Measurements from ENCODE around the gene DBI. TPM values are rescaled to one million over a fixed set of nuclear protein-coding genes. Genes with fewer than 3 reads are reported as not detected.
"Not testable (repeated sequence)": the region's sequence is repeated elsewhere in the genome, so short reads cannot be mapped to it uniquely, and the experiment has no call there.

Gene DBI
- total and polyA plus RNA-seq, 2 of the 13 experiments (the other 11 are each of a cell fraction or from before 2014, with no cell fraction given) = 330 to 659 TPM

DNA sequence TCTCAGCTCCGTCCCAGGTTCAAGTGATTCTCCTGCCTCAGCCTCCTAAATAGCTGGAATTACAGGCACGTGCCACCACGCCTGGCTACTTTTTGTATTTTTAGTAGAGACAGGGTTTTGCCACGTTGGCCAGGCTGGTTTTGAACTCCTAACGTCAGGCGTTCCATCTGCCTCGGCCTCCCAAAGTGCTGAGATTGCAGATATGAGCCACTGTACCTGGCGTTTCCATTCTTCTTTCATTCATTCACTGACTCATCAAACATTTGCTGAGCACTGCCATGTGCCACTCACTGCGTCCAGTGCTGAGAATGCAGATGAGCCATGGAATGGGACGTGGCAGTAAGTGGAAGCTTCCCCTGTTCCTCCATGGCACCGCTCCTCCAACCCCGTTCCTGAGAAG, 36.8 kb downstream of the DBI start:
- H3K4me2 ChIP-seq (ENCODE audit: low read depth, low read length); H3K79me2 ChIP-seq (ENCODE audit: insufficient read depth, low read length); in situ Hi-C loops (cut with HindIII; ENCODE audit: extremely low pct_ligation_motif_present, low pct_unique_long_range_greater_than_20kb); H2AFZ ChIP-seq (ENCODE audit: low read length); H3K27me3 ChIP-seq (ENCODE audit: control insufficient read depth in 1 of 2, insufficient read depth in 2 of 2, low read length in 2 of 2); H3K9me3 ChIP-seq (ENCODE audit: low read length); H3K9ac ChIP-seq (ENCODE audit: insufficient read depth, low read depth, low read length); BruUV-seq (replicated peaks); CTCF ChIA-PET (ENCODE audit: low intra/inter-chr PET ratio, low total read pairs); H3K27ac ChIP-seq (ENCODE audit: extremely low read length, insufficient read depth, low read length); H4K20me1 ChIP-seq (ENCODE audit: insufficient read depth, low read length); ATAC-seq; H3K36me3 ChIP-seq (replicated peaks in 1 of 2; ENCODE audit: control insufficient read depth in 1 of 2, insufficient read depth in 2 of 2, low read length in 2 of 2); intact Hi-C loops (cut with micrococcal nuclease; ENCODE audit: unreplicated experiment); H3K4me3 ChIP-seq (replicated peaks in 1 of 3; ENCODE audit: insufficient read depth in 1 of 3, low read depth in 2 of 3, low read length in 3 of 3); DNase-seq (ENCODE audit: low spot score); FAIRE-seq: not testable (repeated sequence)
- TF ChIP-seq MAFF (IDR thresholded peaks at IDR 0.05; ENCODE audit: low read depth, low read length) (peak; percentile 76), MAFK (conservative IDR thresholded peaks at IDR 0.05 in 1 of 2, IDR thresholded peaks at IDR 0.05 in 1 of 2; ENCODE audit: low read length in 2 of 2) (peak; percentile 78 to 85)
- 76% methylated on average over 12 of the region's 12 CpGs for WGBS (ENCODE audit: low lambda C conversion rate)
- POLR2A ChIA-PET = interaction anchor here (1.2 kb wide), 1 partner anchor 36 kb away, joined by 3 read pairs; no protein-coding TSS in a partner anchor
- H3K4me1 ChIP-seq (ENCODE audit: insufficient read depth, low read length) = peaks cover 26% of the 10 kb centered on the region

DNA sequence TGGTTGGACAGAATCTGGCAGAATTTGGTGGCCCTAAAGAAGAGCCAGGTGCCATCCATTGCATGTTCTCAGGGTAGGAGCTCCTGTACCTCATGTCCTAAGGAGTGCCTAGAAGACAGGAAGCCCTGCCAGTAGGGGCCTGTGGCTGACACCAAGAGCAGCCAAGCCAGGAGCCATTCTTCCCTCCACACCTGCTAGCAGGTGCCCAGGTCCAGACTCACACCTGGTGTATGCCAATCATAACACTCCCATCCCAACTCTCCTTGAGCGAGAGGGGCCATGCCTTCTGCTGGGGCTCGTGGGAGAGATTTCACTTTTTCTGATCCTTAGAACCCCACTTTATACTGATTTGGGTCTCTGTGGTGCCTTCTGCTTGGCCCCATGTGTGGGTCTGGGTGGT, 38.4 kb downstream of the DBI start:
- H3K36me3 ChIP-seq (replicated peaks in 1 of 2; ENCODE audit: control insufficient read depth in 1 of 2, insufficient read depth in 2 of 2, low read length in 2 of 2) = no peaks in the 10 kb centered on the region
- CTCF ChIA-PET (ENCODE audit: low intra/inter-chr PET ratio, low total read pairs) = interaction anchor here (6.1 kb wide), 1 partner anchor 70 kb away, joined by 159 read pairs; no protein-coding TSS in a partner anchor
- WGBS (ENCODE audit: low lambda C conversion rate) = 18% methylated on average over 2 of the region's 2 CpGs
- no peak overlapping the region for H3K9ac ChIP-seq (ENCODE audit: insufficient read depth, low read depth, low read length)
- H3K4me1 ChIP-seq (ENCODE audit: insufficient read depth, low read length) = peaks cover 38% of the 10 kb centered on the region
- H3K4me2 ChIP-seq (ENCODE audit: low read depth, low read length) = no peak overlapping the region
- H3K27me3 ChIP-seq (ENCODE audit: control insufficient read depth in 1 of 2, insufficient read depth in 2 of 2, low read length in 2 of 2) = no peaks in the 10 kb centered on the region
- no peak for TF ChIP-seq RCOR2 (CRISPR knock-in tag; IDR thresholded peaks at IDR 0.05)
- no peak for TF ChIP-seq BORCS8-MEF2B (CRISPR knock-in tag; IDR thresholded peaks at IDR 0.05)
- no peak for TF ChIP-seq ZFP36L1 (CRISPR knock-in tag; IDR thresholded peaks at IDR 0.05)
- no peak for TF ChIP-seq ZNF546 (CRISPR knock-in tag; conservative IDR thresholded peaks at IDR 0.05)
- DNase-seq (ENCODE audit: low spot score) (no peak), ATAC-seq (no peak), FAIRE-seq (no peak)
- intact Hi-C loops (cut with micrococcal nuclease; ENCODE audit: unreplicated experiment) = no loop called here
- no TSS peak for BruUV-seq (replicated peaks)
- H3K4me3 ChIP-seq (replicated peaks in 1 of 3; ENCODE audit: insufficient read depth in 1 of 3, low read depth in 2 of 3, low read length in 3 of 3) = no peak overlapping the region
- H3K27ac ChIP-seq (ENCODE audit: extremely low read length, insufficient read depth, low read length) = no peak overlapping the region
- H3K79me2 ChIP-seq (ENCODE audit: insufficient read depth, low read length) = no peaks in the 10 kb centered on the region
- no peak overlapping the region for H2AFZ ChIP-seq (ENCODE audit: low read length)
- POLR2A ChIA-PET = no interaction called here
- H4K20me1 ChIP-seq (ENCODE audit: insufficient read depth, low read length) = no peaks in the 10 kb centered on the region
- H3K9me3 ChIP-seq (ENCODE audit: low read length) = no peaks in the 10 kb centered on the region
- in situ Hi-C loops (cut with HindIII; ENCODE audit: extremely low pct_ligation_motif_present, low pct_unique_long_range_greater_than_20kb) = loop anchor here (5.0 kb wide), 2 partner anchors 72 to 257 kb away; no protein-coding TSS in a partner anchor

Data from HepG2 (cell line).